GM18951 (cell line): Measurements from ENCODE around the gene KCTD19.

Source experiments
- POLR2A ChIP-seq: IDR thresholded peaks from 4 replicates; pipeline ENCODE4 v1.6.1; 2011; ENCODE audit warnings: mild to moderate bottlenecking; ENCODE audit not compliant: insufficient read length, insufficient read depth; ENCODE audit errors: extremely low read depth
- in situ Hi-C: fragments of 300-500 bp; cut with MboI; formaldehyde crosslinking; loops from one replicate; pipeline ENCODE4 v1.12.0; 2022; ENCODE audit warnings: low sequenced_read_pairs, mixed read lengths, inconsistent platforms; ENCODE audit not compliant: unreplicated experiment

The KCTD19 gene

DNA sequence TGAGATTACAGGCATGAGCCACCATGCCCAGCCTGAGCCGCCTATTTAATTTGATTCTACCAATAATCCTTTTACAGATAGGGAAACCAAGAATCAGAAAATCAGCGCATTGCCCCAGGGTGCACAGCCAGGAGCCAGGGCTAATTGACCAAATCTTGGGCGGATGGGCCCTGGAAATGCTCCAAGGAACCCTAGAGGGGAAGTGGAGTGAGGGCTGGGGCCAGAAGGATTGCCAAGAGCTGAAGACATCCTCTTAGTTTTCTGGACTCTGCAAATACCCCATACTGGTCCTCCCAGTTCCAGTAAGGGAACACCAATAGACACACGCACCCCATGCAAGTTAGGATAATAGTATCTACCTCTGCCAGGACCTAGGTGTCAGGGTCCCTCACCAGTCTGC is 83.1 kb downstream of the KCTD19 start:
- in situ Hi-C loops: no loop called here
- TF ChIP-seq POLR2A: no peak

- TF ChIP-seq POLR2A: no peak
- in situ Hi-C loops: no loop called here
Observed at GRCh38 chr16:67242138-67242730, 84.3 kb downstream of the KCTD19 start.

GRCh38 chr16:67241008-67241900 is 85.3 kb downstream of the KCTD19 start:
- in situ Hi-C loops: no loop called here
- no peak for TF ChIP-seq POLR2A

DNA sequence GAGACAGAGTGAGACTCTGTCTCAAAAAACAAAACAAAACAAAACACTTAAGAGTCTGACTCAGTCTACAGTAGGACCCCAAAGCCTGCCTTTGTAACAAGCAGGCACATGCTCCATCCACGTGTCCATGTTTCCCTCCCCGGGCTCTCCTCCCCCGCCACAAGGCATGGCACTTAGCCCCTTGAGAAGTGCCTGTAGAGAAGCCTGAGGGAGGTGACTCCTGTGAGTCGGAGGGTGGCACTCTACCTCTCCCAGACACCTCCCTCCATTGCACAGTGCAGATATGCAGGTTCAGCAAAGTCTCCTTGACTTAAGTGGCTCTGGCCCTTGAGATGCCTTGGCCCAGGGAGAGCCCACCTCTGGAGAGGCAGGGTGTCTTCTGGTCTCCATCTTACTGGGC is 86.0 kb downstream of the KCTD19 start:
- no peak for TF ChIP-seq POLR2A
- in situ Hi-C loops: no loop called here
